NCI-H128 (cell line): ENCODE results near the gene CCDC57.
"Not testable (repeated sequence)": the region's sequence is repeated elsewhere in the genome, so short reads cannot be mapped to it uniquely, and the experiment has no call there.

ENCODE experiments used
- DNase-seq: peaks from one replicate; lab custom pipeline; 2025; ENCODE audit not compliant: unreplicated experiment; lab: John Stamatoyannopoulos, UW

The CCDC57 gene, protein sequence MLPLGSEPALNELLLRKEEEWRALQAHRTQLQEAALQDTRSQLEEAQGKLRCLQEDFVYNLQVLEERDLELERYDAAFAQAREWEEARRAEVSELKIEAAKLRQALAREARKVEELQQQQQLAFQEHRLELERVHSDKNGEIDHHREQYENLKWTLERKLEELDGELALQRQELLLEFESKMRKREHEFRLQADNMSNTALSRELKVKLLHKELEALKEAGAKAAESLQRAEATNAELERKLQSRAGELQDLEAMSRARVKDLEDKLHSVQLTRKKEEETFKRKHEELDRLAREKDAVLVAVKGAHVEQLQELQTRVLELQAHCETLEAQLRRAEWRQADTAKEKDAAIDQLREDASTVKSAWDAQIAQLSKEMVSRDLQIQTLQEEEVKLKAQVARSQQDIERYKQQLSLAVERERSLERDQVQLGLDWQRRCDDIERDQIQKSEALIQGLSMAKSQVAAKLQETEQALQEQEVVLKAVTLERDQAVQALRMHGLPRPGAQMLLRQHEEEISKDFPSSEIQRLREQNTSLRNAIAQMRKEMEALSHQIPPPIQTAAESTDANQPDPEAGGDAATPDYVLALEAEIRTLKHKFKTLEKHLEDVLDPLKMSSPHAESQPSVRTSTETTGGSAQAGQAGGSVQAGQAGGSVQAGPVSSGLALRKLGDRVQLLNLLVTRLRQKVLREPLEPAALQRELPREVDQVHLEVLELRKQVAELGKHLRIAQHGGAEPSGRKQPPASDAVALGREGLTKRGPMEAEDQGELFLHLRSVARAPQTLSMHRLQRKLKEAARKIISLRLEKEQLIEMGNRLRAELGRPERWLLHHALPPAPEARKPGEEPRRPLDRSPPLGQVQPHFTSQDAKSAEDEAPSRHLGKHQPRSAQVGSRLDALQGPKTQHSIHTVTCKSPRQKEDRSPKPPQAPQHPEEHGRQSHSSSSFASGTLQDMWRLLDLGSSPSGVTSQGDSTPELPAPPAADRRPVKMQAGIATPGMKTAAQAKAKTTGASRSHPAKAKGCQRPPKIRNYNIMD

DNA sequence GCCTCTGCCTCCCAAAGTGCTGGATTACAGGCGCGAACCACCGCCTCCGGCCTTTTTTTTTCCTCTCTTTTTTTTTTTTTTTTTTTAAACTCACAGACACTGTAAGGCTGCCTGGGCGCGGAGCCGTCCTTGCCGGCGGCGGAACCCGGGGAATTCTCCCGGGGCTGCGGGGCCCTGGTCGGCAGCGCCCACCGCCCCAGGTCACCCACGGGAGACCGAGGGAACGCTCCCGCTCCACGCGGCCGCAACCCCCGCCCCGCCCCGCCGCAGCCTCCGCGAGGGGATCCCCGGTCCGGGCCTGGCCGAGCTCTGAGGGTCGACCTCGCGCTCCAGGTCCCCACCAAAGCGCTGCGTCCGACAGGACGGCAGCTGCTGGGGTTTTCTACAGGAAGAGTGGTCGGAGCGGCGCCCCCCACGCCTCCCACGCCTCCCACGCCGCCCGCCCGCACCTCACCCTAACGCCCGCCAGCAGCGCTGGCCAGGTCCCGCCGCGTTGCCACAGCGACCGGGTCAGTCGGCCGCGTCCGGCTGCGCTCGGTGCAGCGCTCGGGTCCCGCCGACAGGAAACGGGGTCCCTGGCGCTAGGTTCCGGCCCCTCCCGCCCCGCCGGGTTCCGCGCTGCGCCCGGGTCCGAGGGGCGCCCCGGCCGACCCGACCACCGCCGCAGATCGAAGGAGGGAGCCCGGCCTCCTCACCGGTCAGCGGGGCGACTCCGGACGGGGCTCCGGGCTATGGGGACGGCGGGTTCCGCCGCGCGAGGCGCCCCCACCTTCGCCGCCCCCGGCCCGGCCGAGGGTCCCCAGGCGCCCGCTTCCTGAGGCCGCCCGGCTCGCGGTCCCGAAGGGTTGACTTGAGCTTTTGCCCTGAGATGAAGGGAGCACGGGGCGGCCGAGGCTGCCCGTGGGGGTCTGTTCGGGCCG lies at the start of gene CCDC57:
TSS of gene CCDC57 (minus strand) at position 512 of the 920 bp plus-strand sequence. CDS start 10,898 bp downstream, outside the sequence.
- DNase-seq = peak; percentile 36

DNA sequence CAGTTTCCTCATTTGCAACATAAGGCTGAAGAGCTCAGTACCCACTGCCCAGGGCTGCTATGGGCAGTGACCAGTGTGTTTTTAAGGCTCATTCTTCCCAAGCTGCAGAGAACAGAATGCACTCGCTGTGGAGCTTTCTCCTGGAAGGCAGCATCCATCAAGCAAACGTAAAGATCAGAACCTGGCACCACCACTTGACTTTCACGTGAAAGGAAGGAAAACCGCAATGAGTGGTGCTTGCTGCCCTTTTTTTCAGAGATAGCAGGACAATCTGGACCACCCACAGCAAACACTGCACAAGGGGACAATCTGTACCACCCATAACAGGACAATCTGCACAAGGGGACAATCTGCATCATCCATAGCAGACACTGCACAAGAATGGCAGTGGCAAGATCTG lies 49.7 kb upstream of the CCDC57 start:
- no peak for DNase-seq

DNA sequence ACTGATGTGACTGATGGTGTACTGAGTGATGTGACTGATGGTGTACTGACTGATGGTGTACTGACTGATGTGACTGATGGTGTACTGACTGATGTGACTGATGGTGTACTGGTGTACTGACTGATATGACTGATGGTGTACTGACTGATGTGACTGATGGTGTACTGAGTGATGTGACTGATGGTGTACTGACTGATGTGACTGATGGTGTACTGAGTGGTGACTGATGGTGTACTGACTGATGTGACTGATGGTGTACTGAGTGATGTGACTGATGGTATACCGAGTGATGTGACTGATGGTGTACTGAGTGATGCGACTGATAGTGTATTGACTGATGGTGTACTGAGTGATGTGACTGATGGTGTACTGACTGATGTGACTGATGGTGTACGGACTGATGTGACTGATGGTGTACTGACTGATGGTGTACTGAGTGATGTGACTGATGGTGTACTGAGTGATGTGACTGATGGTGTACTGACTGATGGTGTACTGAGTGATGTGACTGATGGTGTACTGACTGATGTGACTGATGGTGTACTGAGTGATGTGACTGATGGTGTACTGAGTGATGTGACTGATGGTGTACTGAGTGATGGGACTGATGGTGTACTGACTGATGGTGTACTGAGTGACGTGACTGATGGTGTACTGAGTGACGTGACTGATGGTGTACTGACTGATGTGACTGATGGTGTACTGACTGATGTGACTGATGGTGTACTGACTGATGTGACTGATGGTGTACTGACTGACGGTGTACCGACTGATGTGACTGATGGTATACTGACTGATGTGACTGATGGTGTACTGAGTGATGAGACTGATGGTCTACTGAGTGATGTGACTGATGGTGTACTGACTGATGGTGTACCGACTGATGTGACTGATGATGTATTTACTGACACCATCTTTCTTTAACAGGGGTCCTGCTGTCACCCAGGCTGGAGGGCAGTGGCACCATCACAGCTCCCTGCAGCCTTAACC lies 47.6 kb upstream of the CCDC57 start:
- not testable (repeated sequence) for DNase-seq

DNA sequence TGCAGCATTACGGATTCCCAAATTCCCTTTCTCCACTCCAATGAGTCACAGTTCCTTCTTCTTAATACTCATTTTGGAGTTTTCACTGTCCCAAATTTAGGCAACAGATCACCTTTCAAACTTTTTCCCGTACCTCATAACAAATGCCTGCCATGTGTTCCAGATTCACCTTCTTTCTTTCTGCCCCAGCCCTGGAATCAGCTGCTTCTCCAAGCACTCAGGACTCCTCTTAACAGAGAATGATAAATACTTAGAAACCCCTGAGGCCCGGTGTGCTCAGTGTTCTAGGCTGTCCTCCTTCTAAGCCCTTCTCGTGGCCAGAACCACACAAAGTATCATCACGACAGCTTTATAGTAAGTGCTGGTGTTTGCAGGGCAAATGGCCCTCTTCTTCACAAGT lies 45.9 kb upstream of the CCDC57 start:
- no peak for DNase-seq

DNA sequence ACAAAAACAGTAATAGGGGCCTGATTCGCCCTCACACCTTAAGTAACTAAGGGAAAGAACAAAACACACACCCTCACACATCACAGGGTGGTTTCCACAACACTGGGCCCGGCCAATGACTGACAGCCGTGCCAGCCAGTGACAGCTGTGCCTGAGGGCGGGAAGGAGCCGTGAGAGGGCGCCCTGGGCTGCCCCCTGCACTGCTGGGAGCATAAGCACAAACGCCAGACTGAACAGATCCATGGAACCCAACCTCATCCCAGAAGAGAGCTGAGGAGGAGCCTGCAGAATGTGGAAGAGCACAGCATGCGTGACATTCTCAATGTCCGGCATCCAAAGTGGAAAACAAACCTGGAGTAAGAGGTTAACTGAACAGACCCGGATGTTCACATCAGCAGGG lies 44.8 kb upstream of the CCDC57 start:
- no peak for DNase-seq

DNA sequence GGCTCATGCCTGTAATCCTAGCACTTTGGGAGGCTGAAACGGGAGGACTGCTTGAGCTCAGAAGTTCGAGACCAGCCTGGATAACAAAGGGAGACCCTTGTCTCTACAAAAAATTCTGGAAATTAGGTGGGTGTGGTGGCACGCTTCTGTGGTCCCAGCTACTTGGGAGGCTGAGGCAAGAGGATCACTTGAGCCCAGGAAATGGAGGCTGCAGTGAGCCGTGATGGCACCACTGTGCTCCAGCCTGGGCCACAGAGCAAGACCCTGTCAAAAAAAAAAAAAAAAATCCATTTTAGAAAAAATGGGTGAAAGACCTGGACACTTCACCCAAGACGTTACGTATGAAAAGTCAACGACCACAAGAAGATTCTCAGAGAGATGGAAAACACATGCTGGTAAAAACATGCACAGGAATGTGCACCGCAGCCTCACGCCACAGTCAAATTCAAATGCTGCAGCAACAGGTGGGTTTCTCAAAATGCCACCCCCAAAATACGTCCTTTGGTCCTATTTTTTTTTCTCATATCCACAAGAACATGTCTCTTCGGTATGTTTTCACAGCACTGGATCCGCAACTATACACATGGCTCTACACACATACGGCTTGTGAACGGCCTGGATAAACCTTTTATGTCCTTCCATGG lies 43.7 kb upstream of the CCDC57 start:
- DNase-seq = no peak

DNA sequence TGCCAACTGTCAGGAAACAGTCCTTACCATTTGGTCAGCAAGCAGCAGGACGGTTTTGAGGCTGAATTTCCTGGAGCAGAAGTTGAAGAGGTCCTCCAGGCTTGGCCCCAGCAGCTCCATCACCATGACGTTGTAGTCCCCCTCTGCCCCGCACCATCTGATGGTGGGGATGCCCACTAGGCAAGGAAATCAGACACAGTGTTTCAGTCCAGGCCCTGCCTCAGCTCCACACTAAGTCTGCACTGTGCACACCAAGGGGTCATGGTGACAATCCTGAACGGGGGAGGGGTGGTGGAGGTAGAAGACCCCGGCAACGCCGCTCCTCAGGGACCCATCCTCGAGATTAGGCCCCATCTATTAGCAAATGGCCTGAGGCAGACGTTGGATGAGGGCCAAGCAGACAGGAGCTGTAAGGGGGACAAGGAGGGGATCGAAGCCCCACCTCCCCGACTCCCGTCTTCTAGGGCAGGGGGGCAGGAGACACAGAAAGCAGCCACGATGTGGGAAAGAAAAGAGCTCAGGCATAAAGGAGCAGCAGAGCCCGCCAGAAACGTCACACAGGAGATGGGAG lies 42.8 kb upstream of the CCDC57 start:
- no peak for DNase-seq

DNA sequence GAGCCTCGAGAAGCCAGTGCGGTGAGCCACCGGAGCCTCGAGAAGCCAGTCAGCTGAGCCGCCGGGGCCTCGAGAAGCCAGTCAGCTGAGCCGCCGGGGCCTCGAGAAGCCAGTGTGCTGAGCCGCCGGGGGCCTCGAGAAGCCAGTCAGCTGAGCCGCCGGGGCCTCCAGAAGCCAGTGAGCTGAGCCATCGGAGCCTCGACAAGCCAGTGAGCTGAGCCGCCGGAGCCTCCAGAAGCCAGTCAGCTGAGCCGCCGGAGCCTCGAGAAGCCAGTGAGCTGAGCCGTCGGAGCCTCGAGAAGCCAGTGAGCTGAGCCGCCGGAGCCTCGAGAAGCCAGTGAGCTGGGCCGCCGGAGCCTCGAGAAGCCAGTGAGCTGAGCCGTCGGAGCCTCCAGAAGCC lies 42.1 kb upstream of the CCDC57 start:
- DNase-seq = not testable (repeated sequence)

DNA sequence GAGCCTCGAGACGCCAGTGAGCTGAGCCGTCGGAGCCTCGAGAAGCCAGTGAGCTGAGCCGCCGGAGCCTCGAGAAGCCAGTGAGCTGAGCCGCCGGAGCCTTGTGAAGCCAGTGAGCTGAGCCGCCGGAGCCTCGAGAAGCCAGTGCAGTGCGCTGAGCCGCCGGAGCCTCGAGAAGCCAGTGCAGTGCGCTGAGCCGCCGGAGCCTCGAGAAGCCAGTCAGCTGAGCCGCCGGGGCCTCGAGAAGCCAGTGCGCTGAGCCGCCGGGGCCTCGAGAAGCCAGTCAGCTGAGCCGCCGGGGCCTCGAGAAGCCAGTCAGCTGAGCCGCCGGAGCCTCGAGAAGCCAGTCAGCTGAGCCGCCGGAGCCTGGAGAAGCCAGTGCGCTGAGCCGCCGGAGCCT lies 41.5 kb upstream of the CCDC57 start:
- DNase-seq = not testable (repeated sequence)

DNA sequence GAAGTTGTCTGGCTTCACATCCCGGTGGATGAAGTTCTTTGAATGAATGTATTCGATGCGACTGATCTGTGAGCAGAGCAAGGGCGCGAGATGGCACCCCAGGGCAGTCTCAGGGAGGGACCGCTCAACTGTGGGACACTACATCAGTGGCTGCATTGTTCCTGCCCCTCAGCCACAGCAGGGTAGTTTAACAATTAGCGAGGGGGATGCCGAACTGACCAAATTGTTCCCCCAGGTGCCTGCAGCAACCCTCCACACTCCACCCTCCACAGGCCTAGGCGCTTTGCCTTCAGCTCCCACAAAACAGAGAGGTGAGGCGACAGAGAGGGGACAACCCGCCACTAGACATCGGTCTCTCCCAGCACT lies 40.5 kb upstream of the CCDC57 start:
- no peak for DNase-seq

DNA sequence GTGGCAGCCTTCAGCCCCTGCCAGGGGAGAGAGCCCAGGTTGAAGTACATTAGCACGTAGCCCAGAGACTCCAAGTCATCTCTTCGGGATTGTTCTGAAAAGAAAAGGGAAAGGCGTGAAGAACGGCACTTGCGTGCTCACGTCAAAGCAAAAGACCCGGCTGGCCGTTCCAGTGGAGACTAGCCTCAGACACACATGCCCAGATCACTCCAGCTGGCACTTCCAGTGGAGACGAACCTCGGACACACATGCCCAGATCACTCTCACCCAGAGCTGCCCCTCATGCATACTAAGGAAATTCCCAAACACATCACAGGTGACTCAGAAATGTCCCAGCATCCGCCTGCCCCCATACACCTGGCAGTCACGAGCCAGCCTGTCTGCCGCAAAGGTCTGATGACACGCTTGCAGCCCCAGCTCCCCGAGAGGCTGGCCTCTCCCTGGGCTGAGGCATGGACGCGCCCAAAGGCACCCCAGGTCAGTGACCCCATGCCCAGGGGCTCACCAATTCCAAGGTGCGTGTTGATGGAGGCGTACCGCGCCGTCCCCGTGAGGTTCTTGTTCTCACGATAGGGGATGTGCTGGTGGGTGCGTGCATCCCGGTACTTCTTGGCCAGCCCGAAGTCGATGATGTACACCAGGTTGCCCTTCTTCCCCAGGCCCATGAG lies 40.0 kb upstream of the CCDC57 start:
- DNase-seq = no peak

DNA sequence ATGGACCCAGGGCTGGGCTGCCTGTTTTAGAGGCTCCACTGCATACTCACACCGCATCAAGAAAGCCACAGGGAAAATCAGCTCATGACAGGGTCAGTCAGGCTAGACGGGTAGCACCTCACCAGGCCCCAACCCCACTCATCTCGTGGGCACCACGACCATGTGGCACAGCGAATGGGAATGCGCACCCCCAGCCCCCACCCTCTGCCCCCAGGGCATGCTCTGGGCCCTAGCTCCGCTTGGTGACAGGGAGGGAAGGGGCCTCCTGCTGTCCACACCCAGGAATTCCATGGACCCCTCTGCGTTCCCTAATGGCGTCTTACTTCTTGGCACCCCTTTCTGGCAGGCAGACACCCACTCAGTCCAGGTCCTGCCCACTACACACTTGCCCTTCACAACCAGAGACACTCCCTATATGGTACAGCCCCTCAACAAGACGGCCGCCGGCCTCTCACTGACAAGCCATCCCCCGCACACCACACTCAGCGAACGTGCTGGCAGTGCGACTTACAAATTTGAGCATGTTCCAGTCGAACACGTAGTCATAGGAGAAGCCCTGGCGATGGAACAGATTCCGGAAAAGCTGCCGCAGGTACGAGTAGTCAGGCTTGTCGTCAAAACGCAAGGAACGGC lies 38.3 kb upstream of the CCDC57 start:
- no peak for DNase-seq

DNA sequence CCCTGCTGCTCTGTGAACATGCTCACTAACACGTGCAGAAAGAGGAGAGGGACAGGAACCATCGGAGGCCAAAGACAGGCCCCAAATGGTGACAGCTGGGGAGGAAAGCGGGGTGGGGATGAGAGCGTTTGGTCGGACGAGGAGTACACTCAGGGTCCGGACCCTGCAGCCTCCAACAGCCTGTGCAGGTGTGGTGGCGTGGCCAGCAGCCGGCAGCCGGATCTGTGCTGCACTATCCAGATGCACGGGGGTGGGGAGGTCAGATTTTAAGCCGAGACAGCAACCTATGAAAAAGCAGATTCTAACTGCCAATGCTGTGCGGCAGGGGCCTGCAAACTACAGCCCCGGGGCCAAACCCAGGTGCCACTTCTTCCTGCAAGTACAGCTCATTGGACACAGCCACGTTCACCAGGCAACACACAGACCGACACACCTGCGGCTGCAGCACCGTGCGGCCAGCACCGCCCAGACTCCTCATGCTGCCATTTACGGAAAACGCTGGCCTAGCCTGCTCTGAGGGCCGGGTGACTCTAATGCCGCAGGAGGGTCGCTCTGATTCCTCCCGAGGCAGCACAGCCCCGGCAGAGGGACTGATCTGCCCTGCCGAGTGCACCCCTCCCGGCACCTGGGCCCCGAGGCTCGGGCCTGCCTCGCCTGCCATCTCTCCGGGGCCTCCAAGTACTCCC lies 37.4 kb upstream of the CCDC57 start:
- no peak for DNase-seq

DNA sequence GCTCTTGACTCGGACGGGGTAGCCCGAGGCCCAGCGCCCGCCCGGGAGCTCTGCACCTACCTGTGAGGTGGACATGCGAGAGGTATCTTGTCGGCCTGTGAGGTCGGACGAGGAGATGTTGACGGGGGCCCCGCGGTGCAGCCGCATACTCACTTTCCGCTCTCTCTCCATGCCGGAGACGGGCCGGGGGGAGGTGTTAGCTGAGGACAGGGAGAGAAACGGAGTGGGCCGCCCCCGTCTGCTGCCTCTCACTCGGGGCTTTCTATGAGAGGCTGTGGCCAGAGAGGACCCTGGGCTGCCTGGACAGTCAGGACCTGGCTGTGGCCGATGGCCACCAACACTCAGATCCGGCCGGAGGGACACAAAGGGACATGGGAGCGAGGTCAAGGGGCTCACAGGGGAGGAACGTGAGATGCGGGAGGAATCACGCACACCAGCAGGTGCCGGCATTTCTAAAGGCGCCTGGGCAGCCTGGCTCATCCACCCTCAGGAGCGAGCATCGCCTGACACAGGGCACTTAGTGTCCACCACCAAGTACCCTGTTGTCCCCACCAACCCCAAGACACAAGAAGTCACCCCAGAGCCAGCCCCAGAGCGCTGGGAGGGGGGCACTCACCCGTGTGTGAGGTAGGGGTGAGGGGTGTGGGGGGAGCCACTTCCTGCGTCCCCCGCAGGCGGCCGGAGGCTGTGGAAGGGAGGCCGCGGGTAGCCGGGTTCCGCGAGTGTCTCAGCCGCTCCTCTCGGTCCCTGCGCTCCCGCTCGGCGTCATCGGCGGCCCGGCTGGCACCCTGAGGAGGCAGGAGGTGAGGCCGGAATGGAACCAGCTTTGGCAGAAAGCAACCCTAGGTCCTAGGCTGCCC lies 36.4 kb upstream of the CCDC57 start:
- DNase-seq = no peak

DNA sequence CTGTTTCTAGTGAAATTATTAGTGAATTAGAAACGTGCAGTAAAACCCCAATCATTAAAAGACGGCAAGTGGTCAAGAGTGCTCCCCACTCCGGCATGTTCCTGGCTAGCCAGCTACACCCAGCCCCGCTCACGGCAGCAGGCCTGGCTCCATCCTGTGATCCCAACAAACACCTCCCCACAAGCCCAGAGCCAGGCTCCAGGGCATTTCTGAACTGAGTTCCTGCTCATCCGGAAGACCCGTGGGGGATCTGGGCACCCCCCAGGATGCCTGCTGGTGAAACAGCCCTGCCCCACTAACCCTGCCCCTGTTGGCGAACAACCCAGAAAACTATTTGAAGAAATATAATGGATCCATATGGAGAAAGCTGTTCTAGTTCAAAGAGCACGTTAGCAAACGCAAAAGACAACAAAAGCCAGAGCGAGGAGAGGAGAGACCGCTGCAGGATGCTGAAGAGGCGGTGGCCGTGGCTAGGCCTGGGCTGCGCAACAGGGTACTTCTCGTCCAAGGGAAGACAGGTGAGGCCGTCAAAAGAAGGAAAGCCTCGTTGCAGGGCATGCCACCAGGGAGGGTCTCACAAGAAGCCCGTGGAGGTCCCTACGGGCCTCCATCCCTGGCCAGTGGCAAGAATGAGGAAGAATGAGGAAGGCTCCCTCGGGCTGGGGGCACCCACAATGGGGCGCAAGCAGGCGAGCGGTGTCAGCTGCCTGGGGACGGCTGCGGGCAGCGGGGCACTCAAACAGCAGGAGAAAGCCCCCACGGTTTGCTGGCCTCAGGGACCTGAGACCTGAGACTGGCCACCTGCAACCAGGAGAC lies 35.4 kb upstream of the CCDC57 start:
- no peak for DNase-seq
